Loucy (cell line): Measurements from ENCODE around the gene MSH2.

ENCODE experiments used
- H2AFZ ChIP-seq: fragments of 200-600 bp; sonication (generic); 2 replicates; pipeline ENCODE4 v1.6.0; 2016; ENCODE audit warnings: antibody characterized with exemption, mild to moderate bottlenecking, low read length, moderate library complexity
- H3F3A ChIP-seq: fragments of 200-600 bp; 2 replicates; pipeline ENCODE4 v1.6.0; 2016; ENCODE audit warnings: antibody characterized with exemption, low read depth, mild to moderate bottlenecking
- H3K27me3 ChIP-seq: fragments of 200-600 bp; sonication (generic); 2 replicates; pipeline ENCODE4 v1.6.1; 2014; ENCODE audit warnings: low read length, mild to moderate bottlenecking; ENCODE audit not compliant: insufficient read depth, poor library complexity, severe bottlenecking
- H3K36me3 ChIP-seq: fragments of 200-600 bp; sonication (generic); 2 replicates; pipeline ENCODE4 v1.6.1; 2016; ENCODE audit warnings: low read length; ENCODE audit not compliant: insufficient read depth
- H3K4me1 ChIP-seq: fragments of 200-600 bp; sonication (generic); 2 replicates; pipeline ENCODE4 v1.5.1; 2014; ENCODE audit warnings: low read length, mild to moderate bottlenecking; ENCODE audit not compliant: insufficient read depth, poor library complexity, severe bottlenecking
- H3K4me2 ChIP-seq: fragments of 200-600 bp; sonication (generic); 2 replicates; pipeline ENCODE4 v1.6.0; 2014; ENCODE audit warnings: antibody characterized with exemption, low read length, low read depth, mild to moderate bottlenecking; ENCODE audit not compliant: poor library complexity, severe bottlenecking
- H3K4me3 ChIP-seq: fragments of 200-600 bp; sonication (generic); 2 replicates; pipeline ENCODE4 v1.5.1; 2014; ENCODE audit warnings: low read length, mild to moderate bottlenecking, mixed read lengths; ENCODE audit not compliant: poor library complexity, severe bottlenecking
- H3K79me2 ChIP-seq: fragments of 200-600 bp; sonication (generic); 2 replicates; pipeline ENCODE4 v1.6.1; 2014; ENCODE audit warnings: low read length; ENCODE audit not compliant: insufficient read depth
- H3K9ac ChIP-seq: fragments of 200-600 bp; sonication (generic); 2 replicates; pipeline ENCODE4 v1.6.0; 2014; ENCODE audit warnings: mild to moderate bottlenecking, low read depth, low read length, moderate library complexity; ENCODE audit not compliant: poor library complexity, severe bottlenecking
- H3K9me2 ChIP-seq: fragments of 200-600 bp; sonication (generic); replicated peaks from 2 replicates; pipeline ENCODE4 v1.6.1; 2016; ENCODE audit warnings: low read depth, low read length, mixed read lengths
- H3K9me3 ChIP-seq: fragments of 200-600 bp; sonication (generic); 2 replicates; pipeline ENCODE4 v1.6.1; 2014; ENCODE audit warnings: mild to moderate bottlenecking, antibody characterized with exemption, low read length, low read depth; ENCODE audit not compliant: insufficient read depth
- H4K20me1 ChIP-seq: fragments of 200-600 bp; sonication (generic); 2 replicates; pipeline ENCODE4 v1.6.0; 2014; ENCODE audit warnings: antibody characterized with exemption, low read length, mild to moderate bottlenecking; ENCODE audit not compliant: insufficient read depth, poor library complexity, severe bottlenecking
- CTCF ChIP-seq: fragments of 200-600 bp; sonication (generic); conservative IDR thresholded peaks from 2 replicates; pipeline ENCODE4 v1.5.1; 2014; ENCODE audit warnings: mild to moderate bottlenecking, antibody characterized with exemption, low read length
- EZH2phosphoT487 ChIP-seq: fragments of 200-600 bp; IDR thresholded peaks from 2 replicates; pipeline ENCODE4 v1.6.1; 2018; ENCODE audit warnings: antibody characterized with exemption, mild to moderate bottlenecking, moderate library complexity, borderline replicate concordance

The MSH2 gene

GRCh38 chr2:47379384-47379783 is 23.6 kb upstream of the MSH2 start:
- H3K9me2 ChIP-seq: no peaks in the 10 kb centered on the region
- no peaks in the 10 kb centered on the region for H3F3A ChIP-seq
- no peak for TF ChIP-seq CTCF
- TF ChIP-seq EZH2phosphoT487: no peak
- no peak overlapping the region for H3K9ac ChIP-seq
- no peaks in the 10 kb centered on the region for H4K20me1 ChIP-seq
- H3K27me3 ChIP-seq: no peaks in the 10 kb centered on the region
- no peaks in the 10 kb centered on the region for H3K79me2 ChIP-seq
- no peaks in the 10 kb centered on the region for H3K36me3 ChIP-seq
- H3K4me1 ChIP-seq: no peaks in the 10 kb centered on the region
- no peak overlapping the region for H3K4me3 ChIP-seq
- H2AFZ ChIP-seq: no peak overlapping the region
- H3K4me2 ChIP-seq: no peak overlapping the region
- no peaks in the 10 kb centered on the region for H3K9me3 ChIP-seq

GRCh38 chr2:47381408-47381807 is 21.5 kb upstream of the MSH2 start:
- no peaks in the 10 kb centered on the region for H3K9me3 ChIP-seq
- H3K9ac ChIP-seq: no peak overlapping the region
- no peaks in the 10 kb centered on the region for H3K9me2 ChIP-seq
- no peaks in the 10 kb centered on the region for H3K4me1 ChIP-seq
- no peaks in the 10 kb centered on the region for H3F3A ChIP-seq
- no peaks in the 10 kb centered on the region for H3K27me3 ChIP-seq
- H2AFZ ChIP-seq: no peak overlapping the region
- TF ChIP-seq EZH2phosphoT487: no peak
- no peak for TF ChIP-seq CTCF
- no peaks in the 10 kb centered on the region for H4K20me1 ChIP-seq
- no peak overlapping the region for H3K4me2 ChIP-seq
- H3K4me3 ChIP-seq: no peak overlapping the region
- H3K36me3 ChIP-seq: no peaks in the 10 kb centered on the region
- no peaks in the 10 kb centered on the region for H3K79me2 ChIP-seq

- H3K36me3 ChIP-seq: no peaks in the 10 kb centered on the region
- H4K20me1 ChIP-seq: no peaks in the 10 kb centered on the region
- no peaks in the 10 kb centered on the region for H3K9me2 ChIP-seq
Measured at GRCh38 chr2:47386551-47386950, 16.4 kb upstream of the MSH2 start.

More at GRCh38 chr2:47386551-47386950, 16.4 kb upstream of the MSH2 start:
- H3K27me3 ChIP-seq: no peaks in the 10 kb centered on the region
- no peak overlapping the region for H3K4me2 ChIP-seq
- no peak overlapping the region for H3K9ac ChIP-seq
- no peaks in the 10 kb centered on the region for H3K9me3 ChIP-seq
- no peak overlapping the region for H3K4me3 ChIP-seq
- no peak for TF ChIP-seq CTCF
- no peak for TF ChIP-seq EZH2phosphoT487
- no peaks in the 10 kb centered on the region for H3K79me2 ChIP-seq
- no peaks in the 10 kb centered on the region for H3F3A ChIP-seq
- H3K4me1 ChIP-seq: no peaks in the 10 kb centered on the region
- H2AFZ ChIP-seq: no peak overlapping the region
